ENCODE measurements around the gene RAB40C.

The RAB40C gene

DNA sequence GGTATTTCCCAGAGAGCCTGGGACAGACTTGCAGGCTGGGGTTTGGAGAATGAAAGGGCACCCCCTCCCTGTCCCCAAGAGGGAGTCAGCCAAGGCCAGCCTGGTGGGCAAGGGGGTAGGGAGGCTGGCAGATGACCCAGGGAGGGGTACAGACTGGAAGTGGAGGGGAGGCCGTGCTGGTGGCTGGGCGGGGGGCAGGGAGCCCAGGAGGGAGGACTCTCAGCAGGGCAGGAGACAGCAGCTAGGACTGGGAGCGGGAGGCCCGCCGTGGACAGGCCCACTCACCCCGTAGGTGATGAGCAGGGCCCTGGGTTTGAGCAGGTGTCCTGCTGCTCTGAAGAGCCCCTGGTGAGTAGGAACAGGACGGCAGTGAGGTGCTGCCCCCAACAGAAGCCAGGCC is 45.1 kb downstream of the RAB40C start:
- Mint-ChIP-seq H3K27ac (no peak overlapping the region), H3K9me3 (peaks cover 0 to 2% of the 10 kb centered on the region in 2 donors), H3K36me3 (ENCODE audit: insufficient read depth) (peaks cover 24% of the 10 kb centered on the region), H3K27me3 (peaks cover 0 to 6% of the 10 kb centered on the region in 2 donors), H3K4me3 (peak overlapping the region; percentile 69 to 76), H3K4me1 (ENCODE audit: low read depth in 2 of 2) (peaks cover 7 to 9% of the 10 kb centered on the region in 2 donors)
- ATAC-seq (replicated peaks) (no peak), DNase-seq (no peak)

DNA sequence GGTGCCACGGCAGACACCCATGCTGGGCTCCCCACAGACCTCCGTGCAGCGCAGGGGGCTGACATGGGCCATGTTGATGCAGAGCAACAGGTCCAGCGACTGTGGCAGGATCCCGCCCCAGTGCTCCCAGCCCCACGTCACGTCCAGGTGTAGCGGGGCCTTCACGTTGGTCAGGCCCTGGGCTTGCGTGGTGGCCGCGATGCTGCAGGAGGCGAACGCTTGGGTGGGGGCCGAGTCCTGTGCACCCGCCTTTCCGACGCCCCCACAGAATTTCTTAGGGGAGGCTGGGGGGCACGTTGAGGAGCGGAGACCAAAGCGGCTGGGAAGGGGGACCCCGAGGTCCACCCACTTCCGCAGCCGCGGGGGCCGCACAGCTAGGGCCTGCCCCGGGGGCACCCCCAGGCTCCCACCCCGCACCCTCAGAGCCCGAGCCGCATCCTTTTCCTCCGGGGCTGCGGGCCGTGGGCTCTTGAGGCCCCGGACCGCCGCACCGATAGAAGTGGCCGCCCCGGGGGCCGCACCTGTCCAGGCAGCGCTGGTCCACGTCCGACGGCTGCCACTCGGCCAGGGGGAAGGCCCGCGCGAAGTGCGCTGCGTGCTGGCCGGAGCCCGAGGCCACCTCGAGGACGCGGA is 45.8 kb downstream of the RAB40C start:
- DNase-seq = peak in 1 of 3 experiments; percentile 15
- Mint-ChIP-seq H3K4me3 (peak overlapping the region; percentile 98 to 99), H3K36me3 (ENCODE audit: insufficient read depth) (peaks cover 24% of the 10 kb centered on the region), H3K27me3 (peaks cover 0 to 6% of the 10 kb centered on the region in 2 donors), H3K4me1 (ENCODE audit: low read depth in 2 of 2) (peaks cover 7 to 9% of the 10 kb centered on the region in 2 donors), H3K27ac (peak overlapping the region; percentile 100), H3K9me3 (peaks cover 0 to 2% of the 10 kb centered on the region in 2 donors)
- ATAC-seq (replicated peaks) = peak; percentile 0

DNA sequence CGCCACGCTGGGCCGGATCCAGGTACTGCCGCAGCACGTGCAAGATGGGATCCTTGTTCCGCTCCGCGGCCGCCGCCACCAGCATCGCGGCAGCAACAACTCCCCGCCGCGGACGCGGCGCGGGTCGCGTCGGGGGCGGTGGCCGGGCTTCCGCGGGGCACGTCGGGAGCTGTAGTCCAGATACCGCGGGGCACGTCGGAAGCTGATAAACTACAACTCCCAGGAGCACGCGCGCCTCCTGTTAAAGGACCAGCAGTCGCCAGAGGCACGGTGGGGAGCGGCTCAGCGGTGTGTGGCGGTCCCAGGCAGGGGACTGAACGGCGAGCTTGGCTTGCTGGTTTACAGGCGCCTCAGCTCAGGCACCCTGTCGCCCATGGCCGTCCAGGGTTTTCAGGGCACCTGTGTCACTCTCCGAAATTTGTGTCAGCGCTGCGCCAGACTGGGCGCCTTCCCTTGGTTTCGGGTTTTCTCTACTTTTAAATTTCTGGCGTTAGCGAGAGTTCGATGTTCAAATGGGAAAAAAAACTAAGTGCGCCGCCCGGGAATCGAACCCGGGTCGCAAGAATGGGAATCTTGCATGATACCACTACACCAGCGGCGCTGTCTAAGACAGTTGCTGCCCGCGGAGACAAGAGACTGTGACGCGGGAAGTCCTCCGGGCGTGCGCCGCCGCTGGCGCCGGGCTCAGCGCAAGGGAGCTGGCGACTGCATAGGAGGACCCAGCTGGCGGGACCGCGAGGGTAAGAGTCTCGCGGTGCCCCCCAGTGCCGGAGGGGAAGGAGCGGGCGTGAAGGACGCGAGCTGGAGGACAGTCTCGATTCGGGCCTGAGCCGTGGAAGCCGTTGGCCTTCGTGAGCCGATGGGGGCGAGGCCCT is 46.6 kb downstream of the RAB40C start, which contains the start of gene METTL26:
TSS of gene METTL26 (minus strand) at position 100 of the 875 bp plus-strand sequence. CDS start at position 85, 15 bp downstream.
- DNase-seq = peak; percentile 89 to 94 (median 90)
- Mint-ChIP-seq H3K9me3 (peaks cover 0 to 2% of the 10 kb centered on the region in 2 donors), H3K4me3 (peak within 1 kb of the TSS; percentile 98 to 99), H3K27ac (peak within 1 kb of the TSS; percentile 100), H3K27me3 (peaks cover 0 to 6% of the 10 kb centered on the region in 2 donors), H3K36me3 (ENCODE audit: insufficient read depth) (peaks cover 24% of the 10 kb centered on the region), H3K4me1 (ENCODE audit: low read depth in 2 of 2) (peaks cover 7 to 9% of the 10 kb centered on the region in 2 donors)
- peak; percentile 86 for ATAC-seq (replicated peaks)

DNA sequence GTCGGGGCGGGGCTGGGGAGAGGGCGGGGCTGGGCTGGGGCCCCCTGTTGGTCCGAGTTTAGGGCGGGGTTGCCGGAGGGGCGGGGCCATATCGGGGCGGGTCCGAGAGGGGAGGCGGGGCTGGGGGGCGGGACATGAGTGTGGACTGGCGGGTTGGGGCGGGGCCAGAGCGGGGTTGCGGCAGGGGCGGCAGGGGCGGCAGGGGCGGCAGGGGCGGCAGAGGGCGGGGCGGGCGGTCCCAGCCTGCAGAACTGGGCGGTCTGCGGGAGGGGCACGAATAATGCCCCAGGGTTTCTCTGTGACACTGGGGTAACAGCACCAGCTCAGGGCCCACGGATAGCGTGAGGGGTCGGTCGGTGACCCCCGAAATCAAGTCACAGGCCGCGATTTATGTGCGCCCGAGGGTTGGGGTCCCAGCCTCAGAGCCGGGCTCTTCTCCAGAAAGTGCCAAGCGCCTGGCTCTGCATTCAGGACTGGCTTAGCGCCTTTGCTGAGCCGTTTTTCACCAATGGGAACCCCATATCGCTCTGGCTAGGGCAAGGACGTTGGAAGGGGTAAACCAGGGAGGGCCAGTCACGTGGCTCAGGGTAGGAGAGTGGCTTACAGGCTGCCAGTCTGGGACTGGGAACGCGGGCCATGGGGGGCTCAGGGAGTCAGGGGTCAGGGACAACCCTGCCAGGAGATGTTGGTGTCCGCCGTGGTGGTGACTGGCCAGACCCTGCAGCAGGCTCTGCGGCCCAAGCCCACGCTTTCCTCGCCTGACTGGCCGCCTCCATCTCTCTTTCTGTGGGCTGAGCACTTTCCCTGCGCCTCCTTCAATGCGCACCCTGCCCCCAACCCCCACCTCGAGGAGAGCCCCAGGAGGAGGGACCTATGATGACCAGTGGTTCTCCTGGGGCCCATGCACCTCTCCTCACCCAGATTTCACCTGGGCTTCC is 47.5 kb downstream of the RAB40C start:
- H3K36me3 Mint-ChIP-seq (ENCODE audit: insufficient read depth) = peaks cover 24% of the 10 kb centered on the region
- H3K27me3 Mint-ChIP-seq = peaks cover 0 to 6% of the 10 kb centered on the region in 2 donors
- H3K27ac Mint-ChIP-seq = peak overlapping the region; percentile 100
- peaks cover 7 to 9% of the 10 kb centered on the region in 2 donors for H3K4me1 Mint-ChIP-seq (ENCODE audit: low read depth in 2 of 2)
- H3K9me3 Mint-ChIP-seq = peaks cover 0 to 2% of the 10 kb centered on the region in 2 donors
- DNase-seq (no peak), ATAC-seq (replicated peaks) (peak; percentile 55)
- peak overlapping the region; percentile 98 to 99 for H3K4me3 Mint-ChIP-seq

DNA sequence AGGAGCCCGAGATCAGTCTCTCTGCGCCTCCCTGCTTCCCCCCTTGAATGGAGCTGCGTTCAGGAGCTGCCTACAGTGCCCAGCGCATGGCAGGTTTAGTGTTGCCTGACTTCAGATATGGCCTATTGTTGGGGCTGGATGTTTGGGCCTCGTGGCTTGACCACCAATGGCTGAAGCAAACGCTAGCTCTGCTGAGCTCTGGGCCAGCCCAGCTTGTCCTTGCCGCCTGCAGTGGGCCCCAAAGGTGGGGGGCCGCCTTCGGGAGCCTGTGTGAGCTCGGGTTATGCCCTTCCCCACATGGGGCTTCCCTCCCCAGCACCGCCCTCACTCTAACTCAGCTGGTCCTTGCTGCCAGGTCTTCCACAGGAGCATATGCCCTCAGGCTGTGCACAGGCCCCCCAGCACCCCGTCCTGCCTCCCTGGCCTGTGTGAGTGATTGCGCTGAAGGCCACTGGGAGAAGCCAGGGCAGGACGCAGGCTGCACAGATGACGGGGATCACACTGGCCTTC is 48.2 kb downstream of the RAB40C start:
- Mint-ChIP-seq H3K9me3 (peaks cover 0 to 2% of the 10 kb centered on the region in 2 donors), H3K27ac (peak overlapping the region in 1 of 2 donors; percentile 55)

DNA sequence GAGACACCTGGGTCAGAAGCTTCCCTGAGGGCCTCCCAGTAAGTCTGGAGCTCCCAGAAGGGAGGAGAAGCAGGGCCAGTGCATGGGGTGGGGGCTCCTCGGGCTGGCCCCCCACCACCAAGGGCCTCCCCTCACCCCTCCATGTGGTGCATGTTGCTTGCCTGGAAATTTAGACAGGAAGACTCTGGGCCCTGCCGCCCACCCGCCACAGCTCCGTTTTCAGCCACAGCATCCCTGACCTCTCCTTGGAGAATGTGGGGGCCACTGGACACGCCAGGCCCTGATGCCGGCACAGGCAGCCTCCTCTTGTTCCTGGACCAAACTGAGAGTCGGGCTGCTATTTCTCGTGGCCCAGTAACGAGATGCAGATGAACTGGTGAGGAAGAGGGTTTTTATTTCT is 49.0 kb downstream of the RAB40C start:
- DNase-seq (no peak), ATAC-seq (replicated peaks) (no peak)
- Mint-ChIP-seq H3K9me3 (peaks cover 0 to 2% of the 10 kb centered on the region in 2 donors), H3K27me3 (peaks cover 0 to 6% of the 10 kb centered on the region in 2 donors), H3K27ac (no peak overlapping the region), H3K4me1 (ENCODE audit: low read depth in 2 of 2) (peaks cover 7 to 10% of the 10 kb centered on the region in 2 donors), H3K36me3 (ENCODE audit: insufficient read depth) (peaks cover 27% of the 10 kb centered on the region), H3K4me3 (peak overlapping the region in 1 of 2 donors; percentile 6)

More for the DNA sequence above, 48.2 kb downstream of the RAB40C start:
- DNase-seq = no peak
- Mint-ChIP-seq H3K36me3 (ENCODE audit: insufficient read depth) (peaks cover 24% of the 10 kb centered on the region), H3K4me1 (ENCODE audit: low read depth in 2 of 2) (peaks cover 7 to 10% of the 10 kb centered on the region in 2 donors), H3K4me3 (peak overlapping the region; percentile 45 to 99), H3K27me3 (peaks cover 0 to 6% of the 10 kb centered on the region in 2 donors)
- no peak for ATAC-seq (replicated peaks)

DNA sequence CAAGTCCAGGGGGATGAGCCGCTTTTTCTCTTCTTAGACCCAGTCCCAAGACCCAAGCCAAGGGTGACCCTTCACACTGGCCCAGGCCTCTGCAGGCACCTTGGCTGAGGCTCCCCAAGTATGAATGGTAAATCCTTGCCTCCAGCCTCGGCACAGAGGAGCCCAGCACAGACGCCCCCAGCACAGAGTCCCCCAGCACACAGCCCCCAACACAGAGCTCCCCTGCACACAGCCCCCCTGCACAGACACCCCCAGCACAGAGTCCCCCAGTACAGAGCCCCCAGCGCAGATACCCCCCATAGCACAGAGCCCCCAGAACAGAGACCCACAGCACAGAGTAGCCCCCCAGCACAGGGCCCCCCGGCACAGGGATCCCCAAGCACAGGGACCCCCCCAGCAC is 50.7 kb downstream of the RAB40C start:
- no peak overlapping the region for H3K27ac Mint-ChIP-seq
- ATAC-seq (replicated peaks) = no peak
- peaks cover 5 to 10% of the 10 kb centered on the region in 2 donors for H3K4me1 Mint-ChIP-seq (ENCODE audit: low read depth in 2 of 2)
- H3K4me3 Mint-ChIP-seq = peak overlapping the region; percentile 47 to 50
- DNase-seq = no peak
- H3K27me3 Mint-ChIP-seq = peaks cover 0 to 6% of the 10 kb centered on the region in 2 donors
- H3K9me3 Mint-ChIP-seq = peaks cover 0 to 2% of the 10 kb centered on the region in 2 donors
- H3K36me3 Mint-ChIP-seq (ENCODE audit: insufficient read depth) = peaks cover 27% of the 10 kb centered on the region

DNA sequence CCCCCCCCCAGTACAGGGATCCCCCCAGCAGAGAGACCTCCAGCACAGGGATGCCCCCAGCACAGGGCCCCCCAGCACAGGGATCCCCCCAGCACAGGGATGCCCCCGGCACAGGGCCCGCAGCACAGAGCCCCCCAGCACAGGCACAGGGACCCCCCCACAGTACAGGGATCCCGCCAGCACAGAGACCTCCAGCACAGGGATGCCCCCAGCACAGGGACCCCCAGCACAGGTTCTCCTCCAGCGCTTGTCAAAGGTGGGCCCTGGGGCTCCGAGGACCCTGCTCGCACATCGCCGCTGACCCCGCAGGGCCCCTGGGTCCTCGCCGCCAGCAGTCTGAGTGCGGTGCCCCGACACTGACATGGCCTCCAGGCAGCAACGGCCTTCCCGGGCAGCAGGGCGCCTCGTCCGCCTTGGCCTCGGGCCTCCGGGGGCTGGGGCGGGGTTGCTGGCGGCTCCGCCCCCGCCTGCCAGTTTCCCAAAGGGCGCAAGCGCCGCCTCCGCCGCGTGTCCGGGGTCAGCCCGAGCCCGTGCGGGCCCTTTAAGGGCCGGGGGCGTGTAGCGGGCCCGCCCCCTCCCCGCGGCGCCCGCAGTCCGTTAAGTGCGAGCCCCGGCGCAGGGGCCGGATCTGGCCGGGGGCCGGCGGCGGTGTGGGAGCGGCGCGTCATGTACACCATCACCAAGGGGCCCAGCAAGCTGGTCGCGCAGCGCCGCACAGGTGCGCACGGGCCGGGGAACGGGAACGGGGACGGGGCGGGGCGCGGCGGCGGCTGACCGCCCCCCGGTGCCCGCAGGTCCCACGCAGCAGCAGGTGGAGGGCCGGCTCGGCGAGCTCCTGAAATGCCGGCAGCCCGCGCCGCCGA is 51.7 kb downstream of the RAB40C start, which contains the start of gene MCRIP2:
TSS of gene MCRIP2 (plus strand) at position 503 of the 863 bp plus-strand sequence. CDS start at position 667, 164 bp downstream.
- peaks cover 3 to 9% of the 10 kb centered on the region in 2 donors for H3K4me1 Mint-ChIP-seq (ENCODE audit: low read depth in 2 of 2)
- DNase-seq = peak; percentile 37 to 42 (median 38)
- peak within 1 kb of the TSS in 1 of 2 donors; percentile 57 for H3K27ac Mint-ChIP-seq
- peaks cover 22% of the 10 kb centered on the region for H3K36me3 Mint-ChIP-seq (ENCODE audit: insufficient read depth)
- peaks cover 0 to 3% of the 10 kb centered on the region in 2 donors for H3K27me3 Mint-ChIP-seq
- H3K4me3 Mint-ChIP-seq = peak within 1 kb of the TSS; percentile 72
- peaks cover 0 to 2% of the 10 kb centered on the region in 2 donors for H3K9me3 Mint-ChIP-seq
- ATAC-seq (replicated peaks) = peak; percentile 28

DNA sequence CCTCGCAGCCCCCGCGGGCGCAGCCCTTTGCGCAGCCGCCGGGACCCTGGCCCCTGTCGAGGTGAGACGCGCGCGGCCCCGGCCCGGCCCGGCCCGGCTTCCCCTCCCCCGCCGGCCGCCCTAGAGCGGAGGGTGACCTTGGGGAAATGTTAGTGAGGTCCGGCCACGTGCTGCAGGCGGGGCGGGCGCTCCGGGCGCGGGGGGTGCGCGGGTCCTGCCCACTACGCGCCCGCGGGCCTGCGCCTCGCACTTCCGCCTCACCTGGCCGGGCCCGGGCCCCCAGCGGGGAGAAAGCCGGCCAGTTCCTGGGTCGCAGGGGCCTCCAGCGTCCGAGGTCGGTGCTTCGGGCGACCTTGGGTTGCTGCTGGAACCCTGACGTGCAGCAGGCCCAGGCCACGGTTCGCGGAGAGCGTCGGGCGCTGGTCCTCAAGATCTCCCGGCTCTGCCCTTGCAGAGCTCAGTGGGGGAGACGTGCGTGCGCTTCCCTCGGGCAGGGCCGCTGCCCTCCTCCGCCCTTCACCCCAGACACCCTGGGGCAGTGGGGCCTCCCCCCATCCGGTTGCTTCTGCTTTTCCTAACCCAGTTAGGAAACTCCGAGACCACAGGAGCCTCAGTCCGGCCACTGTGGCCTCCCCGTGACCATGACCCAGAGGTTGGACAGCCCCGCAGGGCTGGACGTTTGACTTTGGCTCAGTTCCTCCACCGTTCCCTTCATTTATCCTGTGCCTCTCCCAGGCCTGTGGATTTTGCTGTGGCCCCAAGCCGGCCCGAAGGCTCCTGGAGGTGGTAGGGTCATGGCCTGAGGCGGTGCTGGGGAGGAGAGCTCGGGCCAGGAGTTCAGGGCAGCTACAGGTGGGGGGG is 52.6 kb downstream of the RAB40C start:
- Mint-ChIP-seq H3K9me3 (no peaks in the 10 kb centered on the region), H3K36me3 (ENCODE audit: insufficient read depth) (peaks cover 13% of the 10 kb centered on the region), H3K4me3 (peak overlapping the region; percentile 72), H3K4me1 (ENCODE audit: low read depth in 2 of 2) (peaks cover 0 to 7% of the 10 kb centered on the region in 2 donors), H3K27me3 (no peaks in the 10 kb centered on the region), H3K27ac (peak overlapping the region in 1 of 2 donors; percentile 57)
- DNase-seq (no peak), ATAC-seq (replicated peaks) (peak; percentile 52)

DNA sequence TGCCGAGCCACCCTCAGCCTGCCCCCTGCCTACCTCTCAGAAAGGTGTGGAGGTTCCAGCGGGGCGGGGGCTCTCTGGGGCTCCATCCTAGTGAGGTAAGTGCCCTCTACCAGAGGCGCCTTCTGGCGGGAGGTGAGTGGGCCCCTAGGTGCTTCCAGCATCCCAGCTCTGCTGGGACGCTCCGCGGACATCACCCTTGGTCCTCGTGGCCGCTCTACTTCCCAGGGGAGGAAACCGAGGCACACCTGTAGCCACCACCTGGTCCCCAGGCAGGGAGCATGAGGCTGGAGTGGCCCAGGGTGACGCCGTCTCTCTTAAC is 53.1 kb downstream of the RAB40C start:
- no peak for ATAC-seq (replicated peaks)
- H3K27ac Mint-ChIP-seq = peak overlapping the region in 1 of 2 donors; percentile 57
- peaks cover 0 to 5% of the 10 kb centered on the region in 2 donors for H3K4me1 Mint-ChIP-seq (ENCODE audit: low read depth in 2 of 2)
- DNase-seq = no peak
- H3K9me3 Mint-ChIP-seq = no peaks in the 10 kb centered on the region
- no peaks in the 10 kb centered on the region for H3K27me3 Mint-ChIP-seq
- H3K36me3 Mint-ChIP-seq (ENCODE audit: insufficient read depth) = peaks cover 7% of the 10 kb centered on the region
- H3K4me3 Mint-ChIP-seq = peak overlapping the region; percentile 72

DNA sequence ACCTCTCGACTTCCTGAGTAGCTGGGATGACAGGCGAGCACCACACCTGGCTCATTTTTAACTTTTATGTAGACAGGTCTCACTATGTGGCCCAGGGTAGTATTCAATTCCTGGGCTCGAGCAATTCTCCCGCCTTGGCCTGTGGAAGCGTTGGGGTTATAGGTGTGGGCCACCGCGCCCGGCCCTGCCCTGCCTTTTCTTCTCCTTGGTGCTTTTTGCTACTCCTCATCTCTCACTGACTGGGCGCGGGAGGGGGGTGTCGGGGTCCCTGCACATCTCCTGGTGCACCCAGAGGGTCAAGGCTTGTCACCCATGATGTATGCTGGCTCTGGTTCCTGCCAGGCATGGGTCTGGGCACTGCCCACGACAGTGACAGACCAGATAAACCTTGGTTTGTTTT is 54.7 kb downstream of the RAB40C start:
- no peak overlapping the region for H3K27ac Mint-ChIP-seq
- peaks cover 4% of the 10 kb centered on the region for H3K36me3 Mint-ChIP-seq (ENCODE audit: insufficient read depth)
- no peak for ATAC-seq (replicated peaks)
- no peaks in the 10 kb centered on the region for H3K27me3 Mint-ChIP-seq
- H3K4me3 Mint-ChIP-seq = peak overlapping the region; percentile 72
- peaks cover 0 to 5% of the 10 kb centered on the region in 2 donors for H3K4me1 Mint-ChIP-seq (ENCODE audit: low read depth in 2 of 2)
- no peak for DNase-seq
- no peaks in the 10 kb centered on the region for H3K9me3 Mint-ChIP-seq
